ENCODE measurements around the gene CDAN1.

The CDAN1 gene

DNA sequence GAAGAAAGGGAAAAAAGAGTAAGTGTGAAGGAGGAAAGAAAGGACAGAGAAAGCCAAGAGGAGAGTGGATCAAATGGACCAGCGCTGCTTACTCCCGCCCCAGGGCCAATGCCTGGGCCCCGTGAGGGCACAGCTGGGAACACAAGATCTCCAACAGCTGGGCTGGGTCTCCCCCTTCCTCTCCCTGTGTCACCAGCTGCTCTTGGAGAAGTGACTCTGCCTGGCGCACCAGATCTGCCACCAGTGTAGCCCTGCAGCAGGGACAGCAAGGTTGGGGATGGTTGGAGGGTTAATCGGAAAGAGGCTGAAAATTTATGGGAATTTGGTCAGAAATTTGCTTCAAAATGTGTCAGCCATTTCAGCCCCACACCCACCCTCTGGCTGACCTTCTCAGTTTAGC is 8.4 kb downstream of the CDAN1 start:
- FAIRE-seq (no peak), DNase-seq (ENCODE audit: insufficient read length, low spot score) (no peak)
- TF ChIP-seq PAX5 (IDR thresholded peaks at IDR 0.05; ENCODE audit: insufficient read depth, low read length, severe bottlenecking) (no peak), SPI1 (IDR thresholded peaks at IDR 0.05; ENCODE audit: low read depth, low read length) (no peak), POLR2A (IDR thresholded peaks at IDR 0.05; ENCODE audit: low read depth, low read length) (no peak), POLR2AphosphoS5 (IDR thresholded peaks at IDR 0.05; ENCODE audit: low read depth, low read length) (no peak)

DNA sequence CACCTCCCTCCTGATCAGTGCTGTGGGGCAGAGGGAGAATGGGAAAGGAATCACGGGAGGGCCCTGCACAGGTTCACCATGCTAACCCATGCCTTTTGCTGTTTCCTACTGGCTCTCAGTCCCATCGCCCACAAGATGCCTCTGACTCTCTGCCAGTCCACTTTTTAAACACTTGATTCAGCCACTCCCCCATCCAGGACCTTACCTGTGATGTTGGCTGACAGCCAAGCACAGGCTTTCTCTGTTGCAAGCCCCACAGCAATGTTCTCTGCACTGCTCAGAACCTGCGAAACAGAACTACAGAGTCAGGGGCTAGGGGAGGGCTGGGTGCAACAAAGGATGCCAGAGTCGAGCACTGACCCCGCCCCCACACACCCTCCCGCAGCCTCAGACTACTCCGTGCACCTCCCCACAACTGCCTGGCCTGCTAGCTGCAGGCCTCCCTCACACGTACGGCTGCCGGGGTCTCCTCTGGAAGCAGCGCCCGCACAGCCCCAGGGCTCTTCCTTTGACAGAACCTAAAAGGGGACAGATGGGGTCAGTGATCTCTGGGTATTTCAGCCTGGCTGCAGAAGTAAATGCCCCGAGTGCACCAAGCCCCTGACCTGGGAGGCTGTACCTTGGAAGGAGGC is 9.1 kb downstream of the CDAN1 start:
- DNase-seq (ENCODE audit: insufficient read length, low spot score) (no peak), FAIRE-seq (no peak)
- no peak for TF ChIP-seq TAF1 (IDR thresholded peaks at IDR 0.05; ENCODE audit: low read depth, low read length)
- TF ChIP-seq POU2F2 (IDR thresholded peaks at IDR 0.05; ENCODE audit: low read depth, low read length): no peak
- TF ChIP-seq SPI1 (IDR thresholded peaks at IDR 0.05; ENCODE audit: low read depth, low read length): no peak
- TF ChIP-seq POLR2AphosphoS5 (IDR thresholded peaks at IDR 0.05; ENCODE audit: low read depth, low read length): no peak
- no peak for TF ChIP-seq POLR2A (IDR thresholded peaks at IDR 0.05; ENCODE audit: low read depth, low read length)
- no peak for TF ChIP-seq PAX5 (IDR thresholded peaks at IDR 0.05; ENCODE audit: insufficient read depth, low read length, severe bottlenecking)

DNA sequence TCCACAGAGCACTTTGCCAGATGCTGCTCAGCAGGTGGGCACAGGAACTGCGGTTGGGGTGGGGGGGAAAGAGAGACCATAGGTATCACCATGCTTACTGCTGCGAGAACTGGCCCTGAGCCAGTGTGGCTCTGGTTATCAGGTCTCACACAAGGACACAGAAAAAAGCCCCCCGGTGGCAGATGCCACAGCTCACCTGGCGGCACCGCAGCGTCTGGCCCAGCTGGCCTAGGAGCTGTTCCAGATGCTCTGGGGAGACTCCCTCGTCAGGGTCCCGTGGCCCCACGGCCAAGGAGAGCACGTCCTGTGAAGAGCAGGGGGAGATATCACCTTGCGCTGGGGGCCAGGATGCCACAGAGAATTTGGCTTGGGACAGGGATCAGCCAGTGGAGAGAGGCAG is 10.8 kb downstream of the CDAN1 start:
- no peak for FAIRE-seq
- no peak for DNase-seq (ENCODE audit: insufficient read length, low spot score)
- TF ChIP-seq POLR2A (IDR thresholded peaks at IDR 0.05; ENCODE audit: low read depth, low read length) (no peak), PAX5 (IDR thresholded peaks at IDR 0.05; ENCODE audit: insufficient read depth, low read length, severe bottlenecking) (no peak), SPI1 (IDR thresholded peaks at IDR 0.05; ENCODE audit: low read depth, low read length) (no peak), POLR2AphosphoS5 (IDR thresholded peaks at IDR 0.05; ENCODE audit: low read depth, low read length) (no peak), POU2F2 (IDR thresholded peaks at IDR 0.05; ENCODE audit: low read depth, low read length) (no peak), TAF1 (IDR thresholded peaks at IDR 0.05; ENCODE audit: low read depth, low read length) (no peak)

- no peak for TF ChIP-seq SPI1 (IDR thresholded peaks at IDR 0.05; ENCODE audit: low read depth, low read length)
- no peak for TF ChIP-seq POLR2A (IDR thresholded peaks at IDR 0.05; ENCODE audit: low read depth, low read length)
- no peak for TF ChIP-seq POLR2AphosphoS5 (IDR thresholded peaks at IDR 0.05; ENCODE audit: low read depth, low read length)
- TF ChIP-seq TAF1 (IDR thresholded peaks at IDR 0.05; ENCODE audit: low read depth, low read length): no peak
- TF ChIP-seq PAX5 (IDR thresholded peaks at IDR 0.05; ENCODE audit: insufficient read depth, low read length, severe bottlenecking): no peak
- TF ChIP-seq POU2F2 (IDR thresholded peaks at IDR 0.05; ENCODE audit: low read depth, low read length): no peak
- no peak for FAIRE-seq
These were observed 11.5 kb downstream of the CDAN1 start for GRCh38 chr15:42725331-42725903.

GRCh38 chr15:42724276-42724675 is 12.7 kb downstream of the CDAN1 start:
- DNase-seq (ENCODE audit: insufficient read length, low spot score): no peak
- TF ChIP-seq SPI1 (IDR thresholded peaks at IDR 0.05; ENCODE audit: low read depth, low read length) (no peak), PAX5 (IDR thresholded peaks at IDR 0.05; ENCODE audit: insufficient read depth, low read length, severe bottlenecking) (no peak), TAF1 (IDR thresholded peaks at IDR 0.05; ENCODE audit: low read depth, low read length) (no peak), POLR2AphosphoS5 (IDR thresholded peaks at IDR 0.05; ENCODE audit: low read depth, low read length) (no peak), POU2F2 (IDR thresholded peaks at IDR 0.05; ENCODE audit: low read depth, low read length) (no peak), POLR2A (IDR thresholded peaks at IDR 0.05; ENCODE audit: low read depth, low read length) (no peak)
- no peak for FAIRE-seq

More at GRCh38 chr15:42725331-42725903, 11.5 kb downstream of the CDAN1 start:
- DNase-seq (ENCODE audit: insufficient read length, low spot score): no peak

DNA sequence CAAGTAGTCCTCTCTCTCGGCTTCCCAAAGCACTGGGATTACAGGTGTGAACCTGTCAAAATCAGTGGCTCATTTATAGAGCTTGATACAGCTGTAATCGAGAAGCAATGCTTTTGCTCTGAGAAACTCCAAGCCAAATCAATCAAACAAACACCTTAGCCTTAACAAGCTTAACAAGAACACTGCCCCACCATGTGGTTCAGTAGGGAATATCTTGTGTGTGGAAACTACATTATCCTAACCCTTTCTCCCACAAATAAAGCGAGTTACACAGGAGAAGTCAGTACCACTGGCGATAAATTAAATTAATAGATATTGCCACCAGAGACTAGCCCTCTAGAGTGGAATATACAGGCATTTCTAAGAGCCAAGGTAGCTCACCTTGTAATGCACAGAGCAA is 13.9 kb downstream of the CDAN1 start:
- DNase-seq (ENCODE audit: insufficient read length, low spot score) (no peak), FAIRE-seq (no peak)
- TF ChIP-seq POLR2A (IDR thresholded peaks at IDR 0.05; ENCODE audit: low read depth, low read length) (no peak), PAX5 (IDR thresholded peaks at IDR 0.05; ENCODE audit: insufficient read depth, low read length, severe bottlenecking) (no peak), POU2F2 (IDR thresholded peaks at IDR 0.05; ENCODE audit: low read depth, low read length) (no peak), POLR2AphosphoS5 (IDR thresholded peaks at IDR 0.05; ENCODE audit: low read depth, low read length) (no peak), TAF1 (IDR thresholded peaks at IDR 0.05; ENCODE audit: low read depth, low read length) (no peak), SPI1 (IDR thresholded peaks at IDR 0.05; ENCODE audit: low read depth, low read length) (no peak)

DNA sequence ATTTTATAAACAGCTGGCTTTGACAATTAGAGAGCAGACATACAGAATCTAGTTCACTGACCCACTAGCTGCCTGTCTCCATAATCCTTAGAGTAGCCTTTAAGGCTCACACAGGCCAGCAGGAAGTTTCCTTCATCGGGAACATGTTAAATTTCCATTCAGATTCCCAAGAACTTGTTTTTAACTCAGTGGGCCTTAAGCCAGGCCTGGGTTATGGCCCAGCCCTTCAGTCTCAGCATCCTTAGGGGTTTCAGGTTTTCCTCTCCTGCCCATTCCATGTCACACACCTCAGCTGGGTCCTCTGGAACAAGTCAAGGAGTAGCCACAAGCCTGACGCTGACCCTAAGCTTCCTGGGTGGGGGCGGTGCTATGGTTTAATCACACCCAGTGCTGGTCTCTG is 15.0 kb downstream of the CDAN1 start:
- TF ChIP-seq POLR2A (IDR thresholded peaks at IDR 0.05; ENCODE audit: low read depth, low read length): no peak
- no peak for TF ChIP-seq POLR2AphosphoS5 (IDR thresholded peaks at IDR 0.05; ENCODE audit: low read depth, low read length)
- TF ChIP-seq TAF1 (IDR thresholded peaks at IDR 0.05; ENCODE audit: low read depth, low read length): no peak
- no peak for TF ChIP-seq PAX5 (IDR thresholded peaks at IDR 0.05; ENCODE audit: insufficient read depth, low read length, severe bottlenecking)
- TF ChIP-seq POU2F2 (IDR thresholded peaks at IDR 0.05; ENCODE audit: low read depth, low read length): no peak
- TF ChIP-seq SPI1 (IDR thresholded peaks at IDR 0.05; ENCODE audit: low read depth, low read length): no peak
- no peak for FAIRE-seq
- DNase-seq (ENCODE audit: insufficient read length, low spot score): no peak

DNA sequence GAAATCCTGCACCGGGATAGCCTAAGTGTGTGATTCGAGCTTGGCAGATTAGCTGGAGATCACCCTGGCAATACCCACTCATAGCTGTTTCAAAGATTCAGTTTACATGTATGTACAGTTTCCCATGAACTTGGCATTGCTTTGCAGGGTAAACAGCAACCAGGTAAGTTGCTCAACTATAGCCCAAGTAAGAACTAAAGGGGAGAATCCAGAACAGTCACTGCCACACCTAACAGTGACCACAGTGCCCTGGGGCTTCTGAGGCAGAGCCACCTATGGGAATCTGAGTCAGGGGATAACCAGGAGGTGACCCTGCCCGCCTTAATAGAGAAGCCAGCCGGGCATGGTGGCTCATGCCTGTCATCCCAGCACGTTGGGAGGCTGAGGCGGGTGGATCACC is 15.9 kb downstream of the CDAN1 start:
- no peak for FAIRE-seq
- DNase-seq (ENCODE audit: insufficient read length, low spot score): no peak
- TF ChIP-seq POU2F2 (IDR thresholded peaks at IDR 0.05; ENCODE audit: low read depth, low read length): no peak
- TF ChIP-seq SPI1 (IDR thresholded peaks at IDR 0.05; ENCODE audit: low read depth, low read length): no peak
- no peak for TF ChIP-seq TAF1 (IDR thresholded peaks at IDR 0.05; ENCODE audit: low read depth, low read length)
- TF ChIP-seq PAX5 (IDR thresholded peaks at IDR 0.05; ENCODE audit: insufficient read depth, low read length, severe bottlenecking): no peak
- no peak for TF ChIP-seq POLR2A (IDR thresholded peaks at IDR 0.05; ENCODE audit: low read depth, low read length)

DNA sequence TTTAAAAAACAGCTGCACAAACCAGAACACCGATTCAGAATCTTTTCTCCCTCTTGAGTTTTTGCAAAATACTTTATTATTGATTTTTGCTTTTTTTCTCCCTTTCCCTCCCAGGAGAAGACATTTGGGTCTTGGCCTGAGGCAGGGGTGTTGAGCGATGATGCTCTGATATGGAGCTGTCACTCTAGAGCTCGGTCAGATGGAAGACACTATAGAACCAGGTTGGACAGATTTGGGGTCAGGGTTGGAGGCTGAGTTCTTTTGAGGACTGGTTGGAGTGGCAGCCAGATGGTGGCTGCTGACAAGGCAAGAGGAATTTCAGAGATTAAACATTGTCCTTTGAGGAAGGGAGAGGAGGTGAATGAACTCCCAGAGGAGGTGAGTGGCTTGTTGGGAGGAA is 16.9 kb downstream of the CDAN1 start:
- no peak for TF ChIP-seq TAF1 (IDR thresholded peaks at IDR 0.05; ENCODE audit: low read depth, low read length)
- TF ChIP-seq POLR2A (IDR thresholded peaks at IDR 0.05; ENCODE audit: low read depth, low read length): no peak
- no peak for TF ChIP-seq PAX5 (IDR thresholded peaks at IDR 0.05; ENCODE audit: insufficient read depth, low read length, severe bottlenecking)
- no peak for TF ChIP-seq POLR2AphosphoS5 (IDR thresholded peaks at IDR 0.05; ENCODE audit: low read depth, low read length)
- no peak for TF ChIP-seq POU2F2 (IDR thresholded peaks at IDR 0.05; ENCODE audit: low read depth, low read length)
- TF ChIP-seq SPI1 (IDR thresholded peaks at IDR 0.05; ENCODE audit: low read depth, low read length): no peak
- no peak for DNase-seq (ENCODE audit: insufficient read length, low spot score)
- FAIRE-seq: no peak
